SKM-1 treated with dmso at 0.1 percent for 144 hours (cell line): ENCODE results near the gene PARD6A.

Experiments used
- DNase-seq: peaks from one replicate; lab custom pipeline; 2025; ENCODE audit not compliant: unreplicated experiment; lab: John Stamatoyannopoulos, UW

Gene PARD6A

GRCh38 chr16:67666032-67666551 is 5.3 kb downstream of the PARD6A start:
- no peak for DNase-seq

GRCh38 chr16:67666559-67667452 is 6.0 kb downstream of the PARD6A start, which contains the start of the genes C16orf86 and ENKD1:
Gene C16orf86 (plus strand): TSS chr16:67666814. CDS start chr16:67666971, 157 bp downstream.
Gene ENKD1 (minus strand): TSS chr16:67666750. CDS start chr16:67666442, 308 bp downstream.
- peak; percentile 80 for DNase-seq

- DNase-seq, result no peak
Measured at GRCh38 chr16:67667453-67667816, 6.7 kb downstream of the PARD6A start.

GRCh38 chr16:67667817-67668494 is 7.2 kb downstream of the PARD6A start:
- peak; percentile 95 for DNase-seq

GRCh38 chr16:67668495-67669157 is 7.9 kb downstream of the PARD6A start:
- peak; percentile 24 for DNase-seq

GRCh38 chr16:67669499-67670101 is 8.8 kb downstream of the PARD6A start:
- no peak for DNase-seq

- no peak for DNase-seq
Measured at GRCh38 chr16:67672306-67672705, 11.5 kb downstream of the PARD6A start.

- peak; percentile 46 for DNase-seq
Measured at GRCh38 chr16:67672739-67673662, 12.2 kb downstream of the PARD6A start.

- DNase-seq, result peak; percentile 17
Measured at GRCh38 chr16:67673712-67674580, 13.2 kb downstream of the PARD6A start.

- DNase-seq, result no peak
Measured at GRCh38 chr16:67674851-67675578, 14.3 kb downstream of the PARD6A start.

- DNase-seq, result no peak
Measured at GRCh38 chr16:67675579-67675935, 14.8 kb downstream of the PARD6A start.

GRCh38 chr16:67675999-67676398 is 15.2 kb downstream of the PARD6A start:
- DNase-seq, result no peak

GRCh38 chr16:67676516-67676915 is 15.8 kb downstream of the PARD6A start:
- no peak for DNase-seq

GRCh38 chr16:67676939-67677338 is 16.2 kb downstream of the PARD6A start:
- no peak for DNase-seq

GRCh38 chr16:67677712-67678111 is 17.0 kb downstream of the PARD6A start:
- no peak for DNase-seq

GRCh38 chr16:67678354-67679023 is 17.7 kb downstream of the PARD6A start:
- no peak for DNase-seq

GRCh38 chr16:67679935-67680897 is 19.5 kb downstream of the PARD6A start:
- DNase-seq, result no peak
